Activated naive CD4-positive, alpha-beta T cell treated with anti-CD3 and anti-CD28 coated beads for 36 hours (primary cell): ENCODE data around the gene SEMA4D. TPM values are rescaled to one million over a fixed set of nuclear protein-coding genes. Genes with fewer than 3 reads are reported as not detected.

Experiments used
- CTCF ChIA-PET: fragments of 350-600 bp; sonication (Branson Sonifier 250); formaldehyde crosslinking; loops from one replicate; lab custom pipeline; 2021; ENCODE audit warnings: antibody characterized with exemption; lab: Charles Lee
- DNase-seq: peaks from one replicate; pipeline ENCODE4 v3.0.0-alpha.2; 2020
- H3K27ac Mint-ChIP-seq: one replicate; pipeline ENCODE4 v1.8.0; 2021; ENCODE audit warnings: mild to moderate bottlenecking, mixed read lengths
- H3K27me3 Mint-ChIP-seq: one replicate; pipeline ENCODE4 v1.8.0; 2021; ENCODE audit warnings: low read depth, mixed read lengths
- H3K36me3 Mint-ChIP-seq: one replicate; pipeline ENCODE4 v1.8.0; 2021; ENCODE audit warnings: low read depth, mixed read lengths
- H3K4me1 Mint-ChIP-seq: one replicate; pipeline ENCODE4 v1.8.0; 2021; ENCODE audit warnings: low read depth, mixed read lengths
- H3K4me3 Mint-ChIP-seq: one replicate; pipeline ENCODE4 v1.8.0; 2021; ENCODE audit warnings: mild to moderate bottlenecking, moderate library complexity, mixed read lengths
- H3K9me3 Mint-ChIP-seq: one replicate; pipeline ENCODE4 v1.8.0; 2021; ENCODE audit warnings: mixed read lengths
- intact Hi-C: fragments of 100-400 bp; cut with micrococcal nuclease; formaldehyde crosslinking; loops from one replicate; pipeline ENCODE4 v1.15.1; 2023
- total RNA-seq, 2 experiments: library from RNA; stranded (reverse); gene quantifications; one replicate each; pipeline ENCODE4 v1.2.3, GENCODE V29; 2021

The SEMA4D gene
- total RNA-seq, 2 experiments from 2014 or later = 156 to 160 TPM

DNA sequence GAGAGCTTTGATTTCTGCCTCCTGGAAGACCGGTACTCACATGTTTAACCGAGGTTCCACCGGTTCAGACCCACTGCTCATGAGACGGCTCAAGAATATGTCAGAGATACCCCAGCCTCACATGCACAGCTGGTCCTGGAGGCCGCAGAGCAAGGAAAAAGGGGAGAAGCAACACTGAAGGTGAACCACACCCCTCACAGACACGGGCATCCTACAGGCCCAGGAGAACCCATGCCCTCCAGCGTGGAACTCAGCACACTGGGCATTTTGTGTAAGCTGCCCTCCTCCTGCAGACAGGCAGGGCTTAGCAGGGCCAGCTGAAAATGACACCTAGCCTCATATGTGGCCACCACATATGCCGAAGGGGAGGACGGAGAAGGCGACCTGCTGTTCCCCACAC is 37.4 kb downstream of the SEMA4D start:
- Mint-ChIP-seq H3K36me3 (peaks cover 41% of the 10 kb centered on the region), H3K27me3 (no peaks in the 10 kb centered on the region), H3K4me1 (peaks cover 96% of the 10 kb centered on the region), H3K27ac (peak overlapping the region; percentile 50), H3K9me3 (no peaks in the 10 kb centered on the region), H3K4me3 (no peak overlapping the region)
- CTCF ChIA-PET = interaction anchor here (1.4 to 3.4 kb wide), 2 partner anchors 31 to 88 kb away, joined by 5 to 14 read pairs; no protein-coding TSS in a partner anchor
- intact Hi-C loops = loop anchor here (5.0 kb wide), 2 partner anchors 142 to 242 kb away; no protein-coding TSS in a partner anchor
- DNase-seq = no peak

DNA sequence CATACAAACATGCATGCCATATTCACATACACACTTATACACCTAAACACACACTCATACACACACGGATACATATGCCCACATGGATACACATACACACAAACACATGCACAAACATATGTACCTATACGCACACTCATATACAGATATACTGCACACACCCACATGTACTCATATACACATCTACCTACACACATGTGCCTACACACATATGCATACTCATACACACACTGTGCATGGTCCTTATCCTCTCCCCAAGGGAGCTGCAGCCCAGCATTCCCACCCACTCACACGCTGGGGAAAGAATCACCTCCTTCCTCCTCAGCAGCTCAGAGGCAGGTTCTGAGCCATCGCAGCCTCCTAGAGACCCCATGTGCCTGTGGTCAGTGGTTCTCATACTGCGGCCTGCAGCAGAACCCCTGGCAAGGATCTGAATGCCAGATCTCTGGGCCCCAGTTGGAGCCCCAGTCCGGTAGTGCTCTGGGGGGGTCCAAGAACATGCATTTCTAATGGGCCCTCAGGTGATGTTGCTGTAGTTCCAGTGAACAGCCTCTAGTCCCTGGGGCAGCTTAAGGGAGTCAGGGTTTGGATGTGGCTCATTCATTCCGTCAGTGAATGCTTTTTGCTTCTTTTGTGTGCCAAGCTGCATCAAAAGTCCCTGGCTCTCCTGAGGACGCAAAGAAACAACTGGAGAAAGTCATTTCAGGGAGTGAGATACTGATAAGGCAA is 39.0 kb downstream of the SEMA4D start:
- Mint-ChIP-seq H3K4me3 (no peak overlapping the region), H3K9me3 (no peaks in the 10 kb centered on the region), H3K4me1 (peaks cover 96% of the 10 kb centered on the region), H3K27me3 (no peaks in the 10 kb centered on the region), H3K36me3 (peaks cover 44% of the 10 kb centered on the region), H3K27ac (peak overlapping the region; percentile 52)
- no peak for DNase-seq
- CTCF ChIA-PET = interaction anchor here (1.3 to 1.4 kb wide), 2 partner anchors 49 to 90 kb away, joined by 4 to 5 read pairs; no protein-coding TSS in a partner anchor
- intact Hi-C loops = no loop called here

DNA sequence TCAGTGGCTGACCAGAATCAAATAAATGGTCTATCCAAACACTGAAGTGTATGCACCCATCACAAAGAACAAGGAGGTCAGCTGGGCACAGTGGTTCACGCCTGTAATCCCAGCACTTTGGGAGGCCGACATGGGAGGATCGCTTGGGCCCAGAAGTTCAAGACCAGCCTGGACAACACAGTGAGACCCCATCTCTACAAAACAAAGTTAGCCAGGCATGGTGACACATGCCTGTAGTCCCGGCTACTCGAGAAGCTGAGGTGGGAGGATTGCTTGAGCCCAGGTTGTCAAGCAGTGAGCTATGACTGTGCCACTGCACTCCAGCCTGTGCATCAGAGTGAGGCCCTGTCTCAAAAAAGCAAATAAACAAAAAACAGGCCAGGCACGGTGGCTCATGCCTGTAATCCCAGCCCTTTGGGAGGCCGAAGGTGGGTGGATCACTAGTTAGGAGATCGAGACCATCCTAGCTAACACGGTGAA is 40.5 kb downstream of the SEMA4D start:
- H3K4me1 Mint-ChIP-seq = peaks cover 92% of the 10 kb centered on the region
- H3K4me3 Mint-ChIP-seq = no peak overlapping the region
- intact Hi-C loops = loop anchor here (2.0 kb wide), 1 partner anchor 35 kb away; no protein-coding TSS in a partner anchor
- CTCF ChIA-PET = interaction anchor here (0.6 to 2.7 kb wide), 5 partner anchors 13 to 93 kb away, joined by 3 to 14 read pairs (median 8); no protein-coding TSS in a partner anchor
- DNase-seq = no peak
- H3K36me3 Mint-ChIP-seq = peaks cover 41% of the 10 kb centered on the region
- no peaks in the 10 kb centered on the region for H3K27me3 Mint-ChIP-seq
- H3K27ac Mint-ChIP-seq = peak overlapping the region; percentile 79
- no peaks in the 10 kb centered on the region for H3K9me3 Mint-ChIP-seq

DNA sequence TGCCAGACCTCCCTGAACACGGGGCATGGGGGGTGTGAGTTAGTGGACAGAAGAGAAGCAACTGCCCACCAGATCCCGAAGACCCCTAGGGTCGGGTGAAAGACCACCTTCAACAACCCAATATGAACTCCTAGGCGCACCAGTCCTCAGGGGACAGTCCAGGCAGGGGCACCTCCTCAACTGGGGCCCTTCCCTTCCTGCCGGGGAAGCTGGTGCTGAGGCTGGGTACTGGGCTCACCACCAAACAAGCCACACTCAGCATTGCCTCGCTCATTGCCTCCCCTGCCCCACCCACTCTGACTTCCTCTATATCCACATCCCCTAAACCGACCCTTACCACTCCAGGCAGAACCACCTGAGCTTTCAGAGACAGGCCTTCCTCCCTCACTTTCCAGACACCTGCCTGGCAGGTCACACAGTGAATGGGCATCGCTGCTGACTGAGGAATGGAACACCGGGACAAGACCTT is 42.5 kb downstream of the SEMA4D start:
- peak overlapping the region; percentile 79 for H3K27ac Mint-ChIP-seq
- H3K36me3 Mint-ChIP-seq = peaks cover 45% of the 10 kb centered on the region
- intact Hi-C loops = no loop called here
- CTCF ChIA-PET = interaction anchor here (0.9 to 2.7 kb wide), 3 partner anchors 8 to 45 kb away, joined by 3 to 12 read pairs (median 9); no protein-coding TSS in a partner anchor
- H3K9me3 Mint-ChIP-seq = no peaks in the 10 kb centered on the region
- H3K4me1 Mint-ChIP-seq = peaks cover 91% of the 10 kb centered on the region
- H3K4me3 Mint-ChIP-seq = peak overlapping the region; percentile 1
- peak; percentile 63 for DNase-seq
- no peaks in the 10 kb centered on the region for H3K27me3 Mint-ChIP-seq

DNA sequence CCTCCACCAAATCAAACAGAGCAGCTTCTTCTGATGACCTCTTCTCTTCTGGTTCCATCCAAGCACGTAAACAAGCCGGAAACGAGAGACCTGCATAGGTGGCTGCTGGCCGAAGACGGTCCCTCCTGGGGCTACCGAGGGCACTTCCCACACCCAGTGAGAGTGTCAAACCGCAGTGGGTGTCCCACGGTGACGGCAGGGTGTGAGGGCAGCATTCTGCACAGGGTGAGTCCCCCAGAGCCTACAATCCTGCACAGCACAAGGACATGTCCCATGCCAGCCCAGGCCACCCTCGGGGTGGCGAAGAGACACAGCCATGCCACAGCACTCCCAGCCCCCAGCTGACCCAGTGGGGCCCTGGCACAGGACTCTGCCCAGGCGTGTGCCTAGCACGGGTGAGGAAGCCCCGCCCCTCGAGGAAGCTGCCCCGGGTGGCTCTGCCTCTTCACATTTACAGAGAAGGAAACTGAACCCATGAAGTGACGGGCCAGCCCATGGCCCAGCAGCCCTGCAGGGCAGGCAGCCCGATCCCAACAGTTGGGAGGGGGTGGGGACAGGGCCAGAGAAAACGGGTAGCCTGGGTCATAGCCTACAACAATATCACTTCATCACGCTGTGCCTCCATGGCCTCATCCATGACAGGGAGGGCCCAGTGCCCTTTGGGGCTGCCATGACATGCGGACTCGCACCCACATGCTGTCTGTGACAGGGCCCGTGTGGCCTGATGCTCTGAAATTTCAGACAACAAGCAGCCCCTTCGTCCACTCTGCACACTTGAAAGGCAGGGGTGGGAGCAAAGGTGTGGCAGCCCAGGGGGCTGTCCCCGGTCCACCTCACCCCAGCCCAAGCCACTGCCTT is 43.2 kb downstream of the SEMA4D start:
- intact Hi-C loops = no loop called here
- H3K4me1 Mint-ChIP-seq = peaks cover 91% of the 10 kb centered on the region
- H3K4me3 Mint-ChIP-seq = no peak overlapping the region
- H3K9me3 Mint-ChIP-seq = no peaks in the 10 kb centered on the region
- CTCF ChIA-PET = interaction anchor here (1.4 to 2.7 kb wide), 2 partner anchors 10 to 44 kb away, joined by 5 to 12 read pairs (median 9); no protein-coding TSS in a partner anchor
- DNase-seq = no peak
- no peaks in the 10 kb centered on the region for H3K27me3 Mint-ChIP-seq
- H3K27ac Mint-ChIP-seq = peak overlapping the region; percentile 79
- peaks cover 46% of the 10 kb centered on the region for H3K36me3 Mint-ChIP-seq

DNA sequence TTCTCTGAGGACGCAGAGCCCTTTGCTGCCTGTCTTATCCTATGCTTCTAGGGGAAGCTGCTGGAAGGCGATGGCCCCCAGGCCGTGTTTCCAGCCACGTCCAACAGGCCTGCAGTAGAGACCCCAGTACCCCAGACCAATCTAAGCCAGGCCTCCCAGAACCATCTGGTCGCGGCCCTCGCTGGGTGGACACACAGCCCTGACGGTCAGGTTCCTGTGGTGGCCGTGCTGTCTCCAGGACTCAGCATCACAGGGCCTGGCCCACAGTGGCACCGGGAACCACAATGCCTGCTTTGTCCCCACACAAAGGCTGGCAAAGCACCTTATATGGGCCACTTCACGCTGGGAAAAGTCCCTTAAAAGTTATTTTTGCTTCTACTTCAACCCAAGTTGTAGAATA is 44.5 kb downstream of the SEMA4D start:
- Mint-ChIP-seq H3K27ac (peak overlapping the region; percentile 33), H3K4me1 (peaks cover 91% of the 10 kb centered on the region), H3K4me3 (no peak overlapping the region), H3K27me3 (no peaks in the 10 kb centered on the region), H3K36me3 (peaks cover 52% of the 10 kb centered on the region), H3K9me3 (no peaks in the 10 kb centered on the region)
- no peak for DNase-seq
- CTCF ChIA-PET = interaction anchor here (1.4 to 2.6 kb wide), 2 partner anchors 9 to 43 kb away, joined by 5 to 9 read pairs; no protein-coding TSS in a partner anchor
- intact Hi-C loops = no loop called here

DNA sequence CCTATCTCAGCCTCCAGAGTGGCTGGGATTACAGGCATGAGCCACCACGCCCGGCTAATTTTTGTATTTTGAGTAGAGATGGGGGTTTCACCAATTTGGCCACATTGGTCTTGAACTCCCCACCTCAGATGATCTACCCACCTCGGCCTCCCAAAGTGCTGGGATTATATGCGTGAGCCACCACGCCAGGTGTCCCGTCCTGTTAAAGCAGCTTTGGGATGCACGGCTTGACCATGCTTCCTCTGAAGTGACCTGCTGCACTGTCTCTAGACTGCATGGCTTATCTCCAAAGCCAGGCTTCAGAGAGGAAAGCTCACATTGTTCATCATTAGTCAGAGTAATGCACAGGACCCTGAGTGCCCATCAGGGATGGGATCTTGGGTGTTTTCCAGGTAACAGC is 45.4 kb downstream of the SEMA4D start:
- H3K27me3 Mint-ChIP-seq = no peaks in the 10 kb centered on the region
- H3K9me3 Mint-ChIP-seq = no peaks in the 10 kb centered on the region
- no peak overlapping the region for H3K4me3 Mint-ChIP-seq
- peaks cover 53% of the 10 kb centered on the region for H3K36me3 Mint-ChIP-seq
- intact Hi-C loops = no loop called here
- CTCF ChIA-PET = no interaction called here
- DNase-seq = no peak
- peaks cover 90% of the 10 kb centered on the region for H3K4me1 Mint-ChIP-seq
- no peak overlapping the region for H3K27ac Mint-ChIP-seq

DNA sequence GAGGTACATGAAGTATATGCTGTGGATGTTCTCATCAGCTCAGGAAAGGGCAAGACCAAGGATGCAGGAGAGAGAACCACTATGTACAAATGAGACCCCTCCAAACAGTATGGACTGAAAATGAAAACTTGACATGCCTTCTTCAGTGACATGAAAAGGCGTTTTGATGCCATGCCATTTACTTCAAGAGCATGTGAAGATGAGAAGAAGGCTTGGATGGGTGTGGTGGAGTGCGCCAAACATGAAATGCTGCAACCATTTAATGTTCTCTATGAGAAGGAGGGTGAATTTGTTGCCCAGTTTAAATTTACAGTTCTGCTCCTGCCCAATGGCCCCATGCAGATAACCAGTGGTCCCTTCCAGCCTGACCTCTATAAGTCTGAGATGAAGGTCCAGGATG is 47.7 kb downstream of the SEMA4D start:
- peaks cover 90% of the 10 kb centered on the region for H3K4me1 Mint-ChIP-seq
- no peak overlapping the region for H3K4me3 Mint-ChIP-seq
- no peak for DNase-seq
- peaks cover 51% of the 10 kb centered on the region for H3K36me3 Mint-ChIP-seq
- H3K27me3 Mint-ChIP-seq = no peaks in the 10 kb centered on the region
- peak overlapping the region; percentile 85 for H3K27ac Mint-ChIP-seq
- intact Hi-C loops = no loop called here
- CTCF ChIA-PET = interaction anchor here (0.6 to 3.1 kb wide), 7 partner anchors 10 to 127 kb away, joined by 3 to 20 read pairs (median 5); no protein-coding TSS in a partner anchor
- no peaks in the 10 kb centered on the region for H3K9me3 Mint-ChIP-seq

DNA sequence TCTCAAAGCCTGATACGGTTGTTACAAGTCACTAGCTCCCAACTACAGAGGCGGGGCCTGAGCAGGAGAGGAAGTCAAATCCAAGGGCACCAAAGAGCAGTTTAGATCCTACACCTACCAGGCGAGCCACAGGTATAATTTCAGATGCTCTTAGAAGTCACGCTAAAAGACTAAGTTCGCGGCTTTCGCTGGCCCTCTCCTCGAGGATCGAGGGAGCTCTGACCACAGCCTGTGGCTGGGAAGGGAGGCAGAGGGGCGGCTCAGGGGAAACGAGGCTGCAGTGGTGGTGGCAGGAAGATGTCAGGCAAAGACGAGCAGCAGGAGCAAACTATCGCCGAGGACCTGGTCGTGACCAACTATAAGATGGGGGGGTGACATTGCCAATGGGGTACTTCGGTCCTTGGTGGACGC is 48.6 kb downstream of the SEMA4D start:
- intact Hi-C loops = no loop called here
- H3K9me3 Mint-ChIP-seq = no peaks in the 10 kb centered on the region
- H3K36me3 Mint-ChIP-seq = peaks cover 54% of the 10 kb centered on the region
- peaks cover 90% of the 10 kb centered on the region for H3K4me1 Mint-ChIP-seq
- peak overlapping the region; percentile 85 for H3K27ac Mint-ChIP-seq
- peak overlapping the region; percentile 53 for H3K4me3 Mint-ChIP-seq
- no peaks in the 10 kb centered on the region for H3K27me3 Mint-ChIP-seq
- peak; percentile 53 for DNase-seq
- CTCF ChIA-PET = interaction anchor here (1.0 to 3.1 kb wide), 6 partner anchors 10 to 128 kb away, joined by 4 to 20 read pairs (median 5); no protein-coding TSS in a partner anchor

DNA sequence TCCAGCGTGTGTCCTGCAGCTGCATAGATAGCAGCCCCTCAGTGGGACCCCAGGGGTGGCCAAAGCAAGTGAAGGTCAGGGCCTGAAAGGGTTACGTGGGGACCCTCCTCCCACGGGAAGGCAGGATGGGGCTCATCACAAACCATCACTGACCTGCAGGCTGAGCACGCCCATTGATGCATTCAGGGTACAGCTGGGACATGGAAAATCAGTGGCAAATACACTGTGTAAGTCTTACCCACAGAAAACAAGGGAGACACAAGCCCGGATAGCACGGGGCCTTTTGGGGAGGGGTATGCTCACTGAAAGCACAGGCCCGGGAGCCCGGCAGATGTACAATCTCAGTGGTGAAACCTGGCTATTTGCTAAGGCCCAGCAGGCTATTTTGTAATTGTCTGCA is 49.1 kb downstream of the SEMA4D start:
- no peaks in the 10 kb centered on the region for H3K9me3 Mint-ChIP-seq
- peak overlapping the region; percentile 53 for H3K4me3 Mint-ChIP-seq
- peaks cover 91% of the 10 kb centered on the region for H3K4me1 Mint-ChIP-seq
- H3K36me3 Mint-ChIP-seq = peaks cover 54% of the 10 kb centered on the region
- no peaks in the 10 kb centered on the region for H3K27me3 Mint-ChIP-seq
- CTCF ChIA-PET = interaction anchor here (1.2 to 3.1 kb wide), 5 partner anchors 10 to 100 kb away, joined by 4 to 20 read pairs (median 5); no protein-coding TSS in a partner anchor
- DNase-seq = no peak
- peak overlapping the region; percentile 85 for H3K27ac Mint-ChIP-seq
- intact Hi-C loops = loop anchor here (1.0 kb wide), 2 partner anchors 7 to 15 kb away; no protein-coding TSS in a partner anchor

DNA sequence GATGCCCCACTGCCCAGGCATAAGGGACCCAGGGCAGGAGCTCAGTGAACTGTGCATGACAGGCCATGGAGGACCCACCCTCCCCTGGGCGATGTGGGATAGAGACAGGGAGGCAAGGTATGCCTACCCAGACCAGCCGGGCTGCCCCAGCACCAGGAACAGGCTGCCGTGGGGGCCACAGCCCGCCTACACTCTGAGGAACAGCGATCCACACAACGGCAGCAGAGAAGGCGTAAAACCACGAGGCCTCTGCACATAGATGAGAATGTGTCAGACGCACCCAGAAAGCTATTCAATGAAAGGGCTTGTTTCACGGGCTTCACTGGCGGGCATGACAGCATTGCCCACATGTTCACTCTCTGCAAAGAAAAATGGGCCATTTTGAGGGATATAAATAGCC is 49.5 kb downstream of the SEMA4D start:
- H3K27ac Mint-ChIP-seq = peak overlapping the region; percentile 85
- H3K27me3 Mint-ChIP-seq = no peaks in the 10 kb centered on the region
- intact Hi-C loops = loop anchor here (1.0 kb wide), 2 partner anchors 8 to 16 kb away; no protein-coding TSS in a partner anchor
- no peaks in the 10 kb centered on the region for H3K9me3 Mint-ChIP-seq
- no peak overlapping the region for H3K4me3 Mint-ChIP-seq
- H3K36me3 Mint-ChIP-seq = peaks cover 52% of the 10 kb centered on the region
- CTCF ChIA-PET = interaction anchor here (1.2 to 3.1 kb wide), 4 partner anchors 18 to 100 kb away, joined by 4 to 20 read pairs (median 12); no protein-coding TSS in a partner anchor
- H3K4me1 Mint-ChIP-seq = peaks cover 92% of the 10 kb centered on the region
- peak; percentile 66 for DNase-seq
